Endothelial cell of umbilical vein (primary cell): ENCODE results near the gene MIX23. TPM values are rescaled to one million over a fixed set of nuclear protein-coding genes. Genes with fewer than 3 reads are reported as not detected.

Experiments
- BruUV-seq: library from RNA; stranded (reverse); fragments of 400-500 nt; replicated peaks from 2 replicates; lab custom pipeline; 2021; lab: Mats Ljungman, UMichigan
- CTCF ChIA-PET: fragments of 300-600, 350-600 bp; sonication (Branson Sonifier 250); formaldehyde crosslinking; loops from one replicate; lab custom pipeline; 2021; ENCODE audit warnings: antibody characterized with exemption, inconsistent platforms; lab: Charles Lee
- POLR2A ChIA-PET: fragments of 300-600, 350-600 bp; sonication (Branson Sonifier 250); formaldehyde crosslinking; loops from one replicate; lab custom pipeline; 2021; ENCODE audit warnings: antibody characterized with exemption, inconsistent platforms; lab: Charles Lee
- DNase-seq: peaks from one replicate; pipeline ENCODE4 v3.0.0-alpha.2; 2011; ENCODE audit warnings: low read depth, low spot score
- FAIRE-seq: peaks from 2 replicates; lab custom pipeline; 2011; peaks lifted over from hg19 to GRCh38; lab: Jason Lieb, UNC
- H2AFZ ChIP-seq: 2 replicates; pipeline ENCODE4 v1.6.0; 2012; ENCODE audit warnings: low read depth, low read length, control low read depth, inconsistent platforms
- H3K27ac ChIP-seq: 2 replicates; pipeline ENCODE4 v1.5.1; 2011; ENCODE audit warnings: low read depth, mild to moderate bottlenecking, control low read depth, low read length, moderate library complexity; ENCODE audit not compliant: insufficient read depth
- H3K27me3 ChIP-seq, 2 experiments: 2 replicates each; pipeline versions ENCODE4 v1.6.0 to v1.6.1; 2011; ENCODE audit warnings: low read length in 2 of 2, mixed read lengths in 1 of 2; ENCODE audit not compliant: control insufficient read depth in 2 of 2, insufficient read depth in 2 of 2
- H3K36me3 ChIP-seq, 2 experiments: 2 replicates in 1 of 2; 3 replicates in 1 of 2; pipeline ENCODE4 v1.5.1; 2011; ENCODE audit warnings: low read length in 2 of 2, mild to moderate bottlenecking in 1 of 2, moderate library complexity in 1 of 2; ENCODE audit not compliant: control insufficient read depth in 2 of 2, insufficient read depth in 2 of 2; ENCODE audit errors: extremely low read depth in 1 of 2
- H3K4me1 ChIP-seq: 3 replicates; pipeline ENCODE4 v1.5.1; 2011; ENCODE audit warnings: mild to moderate bottlenecking, low read length; ENCODE audit not compliant: control insufficient read depth, insufficient read depth; ENCODE audit errors: extremely low read depth
- H3K4me2 ChIP-seq: 2 replicates; pipeline ENCODE4 v1.6.1; 2011; ENCODE audit warnings: low read length, control low read depth, mixed read lengths; ENCODE audit not compliant: insufficient read depth
- H3K4me3 ChIP-seq, 3 experiments: fragments of 200-600 bp in 1 of 3; sonication (generic), shearing (Covaris generic) in 1 of 3; replicated peaks in 1 of 3; 2 replicates each; pipeline ENCODE4 v1.5.1; 2011 to 2016; ENCODE audit warnings: control low read depth in 3 of 3, low read length in 3 of 3, mild to moderate bottlenecking in 2 of 3, inconsistent platforms in 1 of 3, low read depth in 1 of 3, moderate library complexity in 1 of 3; ENCODE audit not compliant: insufficient read depth in 1 of 3
- H3K79me2 ChIP-seq: 2 replicates; pipeline ENCODE4 v1.6.0; 2012; ENCODE audit warnings: low read length, inconsistent platforms; ENCODE audit not compliant: control insufficient read depth, insufficient read depth
- H3K9ac ChIP-seq: replicated peaks from 2 replicates; pipeline ENCODE3; 2011; ENCODE audit warnings: low read length, control low read depth; ENCODE audit not compliant: insufficient read depth; ENCODE audit errors: extremely low read depth
- H3K9me1 ChIP-seq: replicated peaks from 3 replicates; pipeline ENCODE4 v1.6.0; 2011; ENCODE audit warnings: mild to moderate bottlenecking, low read length; ENCODE audit not compliant: control insufficient read depth, insufficient read depth; ENCODE audit errors: extremely low read depth
- H3K9me3 ChIP-seq: replicated peaks from 2 replicates; pipeline ENCODE4 v1.5.1; 2012; ENCODE audit warnings: low read length, inconsistent platforms; ENCODE audit not compliant: control insufficient read depth, insufficient read depth
- H4K20me1 ChIP-seq: replicated peaks from 2 replicates; pipeline ENCODE3; 2011; ENCODE audit warnings: mild to moderate bottlenecking, low read length; ENCODE audit not compliant: control insufficient read depth, insufficient read depth; ENCODE audit errors: extremely low read depth
- EZH2 ChIP-seq: IDR thresholded peaks from 2 replicates; pipeline ENCODE4 v1.6.1; 2012; ENCODE audit warnings: borderline replicate concordance, low read depth, mild to moderate bottlenecking, moderate library complexity, low read length, inconsistent platforms; ENCODE audit not compliant: severe bottlenecking
- FOS ChIP-seq: IDR thresholded peaks from 2 replicates; pipeline ENCODE4 v1.6.1; 2011; ENCODE audit warnings: mild to moderate bottlenecking, low read length, moderate library complexity, borderline replicate concordance; ENCODE audit not compliant: insufficient read depth
- GATA2 ChIP-seq: IDR thresholded peaks from 2 replicates; pipeline ENCODE4 v1.7.0; 2011; ENCODE audit warnings: low read depth, mild to moderate bottlenecking, moderate library complexity, mixed read lengths, low read length; ENCODE audit not compliant: insufficient read length, insufficient read depth
- JUN ChIP-seq: IDR thresholded peaks from 2 replicates; pipeline ENCODE4 v1.6.1; 2011; ENCODE audit warnings: borderline replicate concordance, low read depth; ENCODE audit not compliant: insufficient read length, insufficient read depth
- MYC ChIP-seq: IDR thresholded peaks from one replicate; pipeline ENCODE4 v1.6.1; 2011; ENCODE audit warnings: mild to moderate bottlenecking, low read depth, low read length
- POLR2A ChIP-seq: IDR thresholded peaks from 2 replicates; pipeline ENCODE4 v1.6.1; 2012; ENCODE audit warnings: low read depth, mild to moderate bottlenecking, control low read depth, low read length
- POLR2AphosphoS5 ChIP-seq: IDR thresholded peaks from 2 replicates; pipeline ENCODE4 v1.6.1; 2012; ENCODE audit warnings: low read depth, mild to moderate bottlenecking, control low read depth, low read length, moderate library complexity; ENCODE audit not compliant: insufficient read depth
- dilution Hi-C: fragments of 300-500 bp; cut with MboI; formaldehyde crosslinking; loops from one replicate; pipeline ENCODE4 v1.15.0; 2019; ENCODE audit warnings: low sequenced_read_pairs; ENCODE audit not compliant: extremely low pct_ligation_motif_present
- intact Hi-C: fragments of 100-400 bp; cut with micrococcal nuclease; formaldehyde crosslinking; loops from one replicate; pipeline ENCODE4 v1.10.0; 2022
- polyA plus RNA-seq, 4 experiments: library from polyadenylated mRNA; depleted of rRNA in 3 of 4; stranded (reverse) in 3 of 4; unstranded in 1 of 4; fragments of >200 nt; gene quantifications; 2 replicates each; pipeline versions ENCODE4 v1.2.1 to v1.2.3, GENCODE V29; 2011 to 2012; ENCODE audit warnings: missing spikeins in 1 of 4
- total RNA-seq: library from RNA; stranded (reverse); gene quantifications from 2 replicates; pipeline ENCODE4 v1.2.3, GENCODE V29; 2021
- TF ChIP-seq, protein P1 (sequence below), 2 donors: IDR thresholded peaks; 1 replicate in 1 of 2; 2 replicates in 1 of 2; pipeline ENCODE4 v1.5.1; 2011; ENCODE audit warnings: low read length in 2 of 2, mild to moderate bottlenecking in 2 of 2, moderate library complexity in 2 of 2, control low read depth in 1 of 2, inconsistent platforms in 1 of 2, low read depth in 1 of 2; ENCODE audit not compliant: insufficient read depth in 1 of 2; ENCODE audit errors: extremely low read depth in 1 of 2
- TF ChIP-seq, protein P2 (sequence below): IDR thresholded peaks from 2 replicates; pipeline ENCODE4 v1.6.1; 2011; ENCODE audit not compliant: insufficient read depth, insufficient read length

MIX23 gene
- total and polyA plus RNA-seq, 2 donors (not counting 3 experiments of a cell fraction or from before 2014, with no cell fraction given): 4.5 to 53.5 TPM

DNA sequence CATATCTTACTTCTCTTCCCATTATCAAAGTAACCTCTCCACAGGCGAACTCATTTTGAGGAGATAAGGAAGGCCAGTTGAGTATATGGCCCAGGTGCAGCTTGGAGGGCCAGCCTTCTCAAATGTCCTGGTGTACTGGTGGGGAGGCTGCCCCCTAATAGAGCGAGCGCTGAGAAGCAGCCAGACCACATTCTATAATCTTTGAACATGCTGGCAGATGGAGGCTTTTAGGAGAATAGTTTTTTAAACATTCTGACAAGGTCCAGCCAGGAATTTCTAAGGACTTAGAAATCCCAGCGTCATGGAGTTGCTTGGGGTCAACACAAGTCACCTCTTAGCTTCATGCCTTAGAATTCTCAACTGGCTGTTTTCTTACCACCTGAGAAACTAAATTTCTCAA lies 27.1 kb upstream of the MIX23 start:
- peaks cover 4% of the 10 kb centered on the region for H3K4me1 ChIP-seq
- no peaks in the 10 kb centered on the region for H3K36me3 ChIP-seq
- no peak for DNase-seq
- no peak overlapping the region for H2AFZ ChIP-seq
- intact Hi-C loops (no loop called here), dilution Hi-C loops (no loop called here)
- H3K4me3 ChIP-seq: no peak overlapping the region
- no peak overlapping the region for H3K27ac ChIP-seq
- BruUV-seq: no TSS peak
- no peaks in the 10 kb centered on the region for H4K20me1 ChIP-seq
- no peaks in the 10 kb centered on the region for H3K9me3 ChIP-seq
- H3K9ac ChIP-seq: no peak overlapping the region
- ChIA-PET POLR2A (no interaction called here), CTCF (interaction anchor here (3.0 kb wide), 1 partner anchor 18 kb away, joined by 22 read pairs; no protein-coding TSS in a partner anchor)
- TF ChIP-seq EZH2 (no peak), POLR2AphosphoS5 (no peak), FOS (no peak), POLR2A (no peak), MYC (no peak), JUN (no peak), GATA2 (no peak)
- TF ChIP-seq, protein P1, sequence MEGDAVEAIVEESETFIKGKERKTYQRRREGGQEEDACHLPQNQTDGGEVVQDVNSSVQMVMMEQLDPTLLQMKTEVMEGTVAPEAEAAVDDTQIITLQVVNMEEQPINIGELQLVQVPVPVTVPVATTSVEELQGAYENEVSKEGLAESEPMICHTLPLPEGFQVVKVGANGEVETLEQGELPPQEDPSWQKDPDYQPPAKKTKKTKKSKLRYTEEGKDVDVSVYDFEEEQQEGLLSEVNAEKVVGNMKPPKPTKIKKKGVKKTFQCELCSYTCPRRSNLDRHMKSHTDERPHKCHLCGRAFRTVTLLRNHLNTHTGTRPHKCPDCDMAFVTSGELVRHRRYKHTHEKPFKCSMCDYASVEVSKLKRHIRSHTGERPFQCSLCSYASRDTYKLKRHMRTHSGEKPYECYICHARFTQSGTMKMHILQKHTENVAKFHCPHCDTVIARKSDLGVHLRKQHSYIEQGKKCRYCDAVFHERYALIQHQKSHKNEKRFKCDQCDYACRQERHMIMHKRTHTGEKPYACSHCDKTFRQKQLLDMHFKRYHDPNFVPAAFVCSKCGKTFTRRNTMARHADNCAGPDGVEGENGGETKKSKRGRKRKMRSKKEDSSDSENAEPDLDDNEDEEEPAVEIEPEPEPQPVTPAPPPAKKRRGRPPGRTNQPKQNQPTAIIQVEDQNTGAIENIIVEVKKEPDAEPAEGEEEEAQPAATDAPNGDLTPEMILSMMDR (IDR thresholded peaks at IDR 0.05; ENCODE audit: extremely low read depth in 1 of 2, insufficient read depth in 1 of 2, low read depth in 1 of 2, low read length in 2 of 2): no peak
- TF ChIP-seq, protein P2, sequence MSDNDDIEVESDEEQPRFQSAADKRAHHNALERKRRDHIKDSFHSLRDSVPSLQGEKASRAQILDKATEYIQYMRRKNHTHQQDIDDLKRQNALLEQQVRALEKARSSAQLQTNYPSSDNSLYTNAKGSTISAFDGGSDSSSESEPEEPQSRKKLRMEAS: no peak
- peaks cover 8% of the 10 kb centered on the region for H3K79me2 ChIP-seq
- no peak overlapping the region for H3K4me2 ChIP-seq
- H3K27me3 ChIP-seq: no peaks in the 10 kb centered on the region
- no peaks in the 10 kb centered on the region for H3K9me1 ChIP-seq
- no peak for FAIRE-seq
